Common myeloid progenitor, CD34-positive (primary cell): Measurements from ENCODE around the gene CREB5.
A peak's percentile ranks its signal among the peaks of the same experiment; 100 is the strongest.

Experiments
- CTCF ChIA-PET: fragments of 350-600 bp; sonication (Branson Sonifier 250); formaldehyde crosslinking; loops from one replicate; lab custom pipeline; 2021; ENCODE audit warnings: antibody characterized with exemption; lab: Charles Lee
- POLR2A ChIA-PET: fragments of 350-600 bp; sonication (Branson Sonifier 250); formaldehyde crosslinking; loops from one replicate; lab custom pipeline; 2021; ENCODE audit warnings: antibody characterized with exemption; lab: Charles Lee
- DNase-seq, 3 donors: peaks; one replicate each; pipeline versions ENCODE4 v3.0.0 to v3.0.0-alpha.2; 2013
- H3K27ac ChIP-seq, 2 experiments: 1 replicate in 1 of 2; 2 replicates in 1 of 2; pipeline ENCODE4 v1.7.0; 2013; ENCODE audit warnings: inconsistent platforms in 2 of 2, low read length in 2 of 2, mild to moderate bottlenecking in 2 of 2, low read depth in 1 of 2, moderate library complexity in 1 of 2; ENCODE audit not compliant: severe bottlenecking in 2 of 2, insufficient read depth in 1 of 2, poor library complexity in 1 of 2
- H3K27me3 ChIP-seq, 5 experiments: replicated peaks in 2 of 5; 1 replicate in 3 of 5; 2 replicates in 2 of 5; pipeline versions ENCODE4 v1.6.1 to v1.7.0; 2013; ENCODE audit warnings: low read length in 4 of 5, mild to moderate bottlenecking in 2 of 5, moderate library complexity in 2 of 5, inconsistent platforms in 1 of 5; ENCODE audit not compliant: insufficient read depth in 5 of 5, control insufficient read depth in 4 of 5
- H3K36me3 ChIP-seq, 4 experiments: 1 replicate in 2 of 4; 2 replicates in 2 of 4; pipeline versions ENCODE4 v1.6.1 to v1.7.0; 2013; ENCODE audit warnings: low read length in 3 of 4, control low read depth in 1 of 4, mild to moderate bottlenecking in 1 of 4; ENCODE audit not compliant: control insufficient read depth in 4 of 4, insufficient read depth in 4 of 4
- H3K4me1 ChIP-seq, 4 experiments: 1 replicate in 3 of 4; 2 replicates in 1 of 4; pipeline versions ENCODE4 v1.6.1 to v1.7.1; 2013; ENCODE audit warnings: low read length in 3 of 4, mild to moderate bottlenecking in 3 of 4, control low read depth in 1 of 4, inconsistent platforms in 1 of 4, moderate library complexity in 1 of 4; ENCODE audit not compliant: control insufficient read depth in 4 of 4, insufficient read depth in 4 of 4; ENCODE audit errors: control extremely low read depth in 1 of 4
- H3K4me3 ChIP-seq, 7 experiments: 1 replicate in 4 of 7; 2 replicates in 3 of 7; pipeline versions ENCODE4 v1.5.1 to v1.7.0; 2013; ENCODE audit warnings: mild to moderate bottlenecking in 7 of 7, low read length in 6 of 7, moderate library complexity in 6 of 7, inconsistent platforms in 2 of 7, low read depth in 2 of 7, control low read depth in 1 of 7; ENCODE audit not compliant: insufficient read depth in 4 of 7, control insufficient read depth in 1 of 7; ENCODE audit errors: extremely low read depth in 1 of 7
- H3K9me3 ChIP-seq, 5 experiments: 1 replicate in 4 of 5; 2 replicates in 1 of 5; pipeline versions ENCODE4 v1.6.1 to v1.7.1; 2013; ENCODE audit warnings: low read length in 4 of 5, mild to moderate bottlenecking in 2 of 5, inconsistent platforms in 1 of 5, low read depth in 1 of 5, moderate library complexity in 1 of 5; ENCODE audit not compliant: control insufficient read depth in 4 of 5, insufficient read depth in 2 of 5; ENCODE audit errors: control extremely low read depth in 1 of 5
- WGBS: methylation state at CpG from one replicate; pipeline ENCODE4 v1.1.5; 2013; ENCODE audit not compliant: insufficient coverage; 5-methylcytosine and 5-hydroxymethylcytosine counted together

The CREB5 gene

GRCh38 chr7:28688651-28689050 lies 276.3 kb downstream of the CREB5 start:
- no peak overlapping the region for H3K27ac ChIP-seq
- no peaks in the 10 kb centered on the region for H3K36me3 ChIP-seq
- no peak for DNase-seq
- peaks cover 0 to 2% (median 0%) of the 10 kb centered on the region in 5 experiments for H3K27me3 ChIP-seq
- ChIA-PET CTCF (no interaction called here), POLR2A (no interaction called here)
- H3K4me3 ChIP-seq, result no peak overlapping the region
- no peaks in the 10 kb centered on the region for H3K9me3 ChIP-seq
- 97% methylated on average over 4 of the region's 5 CpGs for WGBS
- peaks cover 13 to 45% (median 39%) of the 10 kb centered on the region in 4 experiments for H3K4me1 ChIP-seq

- H3K4me3 ChIP-seq, result no peak overlapping the region
- H3K4me1 ChIP-seq, result peaks cover 0 to 13% (median under 1%) of the 10 kb centered on the region in 4 experiments
- WGBS, result 94% methylated on average over 3 of the region's 5 CpGs
- POLR2A ChIA-PET, result no interaction called here
- H3K27me3 ChIP-seq, result no peaks in the 10 kb centered on the region
- H3K9me3 ChIP-seq, result no peaks in the 10 kb centered on the region
- no peak overlapping the region for H3K27ac ChIP-seq
- CTCF ChIA-PET, result interaction anchor here (1.3 kb wide), 1 partner anchor 16 kb away, joined by 4 read pairs; no protein-coding TSS in a partner anchor
- no peaks in the 10 kb centered on the region for H3K36me3 ChIP-seq
- no peak for DNase-seq
These were observed 283.3 kb downstream of the CREB5 start for GRCh38 chr7:28695300-28696295.

- 67% methylated on average over 3 of the region's 6 CpGs for WGBS
- Histone ChIP-seq H3K4me3 (no peak overlapping the region), H3K27me3 (no peaks in the 10 kb centered on the region), H3K4me1 (peaks cover 0 to 13% (median under 1%) of the 10 kb centered on the region in 4 experiments), H3K9me3 (no peaks in the 10 kb centered on the region), H3K36me3 (no peaks in the 10 kb centered on the region), H3K27ac (no peak overlapping the region)
- POLR2A ChIA-PET, result no interaction called here
- CTCF ChIA-PET, result no interaction called here
- DNase-seq, result peak in 1 of 3 donors; percentile 31
These were observed 285.7 kb downstream of the CREB5 start for GRCh38 chr7:28697913-28698563.

- no peak overlapping the region for H3K4me3 ChIP-seq
- POLR2A ChIA-PET, result no interaction called here
- no peaks in the 10 kb centered on the region for H3K27me3 ChIP-seq
- 100% methylated on average over 4 of the region's 6 CpGs for WGBS
- peak in 1 of 3 donors; percentile 25 for DNase-seq
- no peak overlapping the region for H3K27ac ChIP-seq
- no peaks in the 10 kb centered on the region for H3K36me3 ChIP-seq
- CTCF ChIA-PET, result interaction anchor here (1.0 kb wide), 1 partner anchor 323 kb away, joined by 3 read pairs; no protein-coding TSS in a partner anchor
- H3K9me3 ChIP-seq, result peaks cover 0 to 6% (median 0%) of the 10 kb centered on the region in 5 experiments
- peaks cover 0 to 12% (median under 1%) of the 10 kb centered on the region in 4 experiments for H3K4me1 ChIP-seq
These were observed 286.5 kb downstream of the CREB5 start for GRCh38 chr7:28698840-28699239.

GRCh38 chr7:28700096-28700495 lies 287.8 kb downstream of the CREB5 start:
- H3K9me3 ChIP-seq, result peaks cover 0 to 6% (median 0%) of the 10 kb centered on the region in 5 experiments
- 100% methylated on average over 5 of the region's 7 CpGs for WGBS
- no peaks in the 10 kb centered on the region for H3K27me3 ChIP-seq
- no peak overlapping the region for H3K4me3 ChIP-seq
- H3K4me1 ChIP-seq, result peaks cover 0 to 8% (median under 1%) of the 10 kb centered on the region in 4 experiments
- no peak for DNase-seq
- no peaks in the 10 kb centered on the region for H3K36me3 ChIP-seq
- H3K27ac ChIP-seq, result no peak overlapping the region
- ChIA-PET POLR2A (no interaction called here), CTCF (interaction anchor here (0.9 to 1.5 kb wide), 3 partner anchors 19 to 324 kb away, joined by 3 read pairs; no protein-coding TSS in a partner anchor)

- H3K36me3 ChIP-seq, result no peaks in the 10 kb centered on the region
- no peak overlapping the region for H3K4me3 ChIP-seq
- peaks cover 0 to 3% (median under 1%) of the 10 kb centered on the region in 4 experiments for H3K4me1 ChIP-seq
- no peak overlapping the region for H3K27ac ChIP-seq
- no peaks in the 10 kb centered on the region for H3K27me3 ChIP-seq
- ChIA-PET POLR2A (no interaction called here), CTCF (interaction anchor here (1.5 kb wide), 1 partner anchor 38 kb away, joined by 3 read pairs; no protein-coding TSS in a partner anchor)
- WGBS, result 100% methylated on average over 1 of the region's 3 CpGs
- H3K9me3 ChIP-seq, result peaks cover 0 to 6% (median 0%) of the 10 kb centered on the region in 5 experiments
- no peak for DNase-seq
These were observed 288.5 kb downstream of the CREB5 start for GRCh38 chr7:28700790-28701203.
